IPS-18a (cell line): ENCODE results near the gene BBX.

Experiments used
- H3K27ac ChIP-seq: one replicate; pipeline ENCODE4 v1.5.1; 2013; ENCODE audit warnings: low read length
- H3K27me3 ChIP-seq: one replicate; pipeline ENCODE4 v1.6.1; 2013; ENCODE audit warnings: mild to moderate bottlenecking, low read length; ENCODE audit not compliant: control insufficient read depth, insufficient read depth
- H3K36me3 ChIP-seq: one replicate; pipeline ENCODE4 v1.6.1; 2013; ENCODE audit warnings: low read depth, low read length; ENCODE audit not compliant: control insufficient read depth
- H3K4me1 ChIP-seq: one replicate; pipeline ENCODE4 v1.6.1; 2013; ENCODE audit warnings: low read depth, low read length; ENCODE audit not compliant: control insufficient read depth
- H3K4me3 ChIP-seq: one replicate; pipeline ENCODE4 v1.5.1; 2013; ENCODE audit warnings: low read length
- H3K9ac ChIP-seq: one replicate; pipeline ENCODE4 v1.6.1; 2013; ENCODE audit warnings: mild to moderate bottlenecking, low read length, moderate library complexity
- H3K9me3 ChIP-seq: one replicate; pipeline ENCODE4 v1.6.1; 2013; ENCODE audit warnings: low read depth, low read length; ENCODE audit not compliant: control insufficient read depth

The BBX gene

DNA sequence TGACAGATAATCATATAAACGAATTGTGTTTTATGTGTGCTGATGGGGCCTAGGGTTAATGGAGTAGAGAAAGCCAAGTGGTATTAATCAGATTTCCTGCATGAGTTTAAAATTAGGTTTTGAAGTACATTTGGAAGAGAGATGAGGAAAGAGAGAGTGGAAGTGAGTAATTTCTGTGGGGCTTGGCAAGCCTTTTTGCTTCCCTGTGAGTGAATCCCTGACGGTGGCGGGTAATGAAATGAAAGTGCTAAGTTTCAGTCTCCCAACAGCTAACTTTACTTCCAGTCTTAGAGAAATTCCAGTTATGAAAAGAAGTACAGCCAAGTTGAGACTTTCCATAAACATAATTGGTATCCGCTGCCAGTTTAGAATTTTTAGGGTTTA lies 139.4 kb downstream of the BBX start:
- H3K27me3 ChIP-seq: no peaks in the 10 kb centered on the region
- no peaks in the 10 kb centered on the region for H3K36me3 ChIP-seq
- H3K27ac ChIP-seq: no peak overlapping the region
- H3K9me3 ChIP-seq: no peaks in the 10 kb centered on the region
- peaks cover 32% of the 10 kb centered on the region for H3K4me1 ChIP-seq
- no peak overlapping the region for H3K9ac ChIP-seq
- H3K4me3 ChIP-seq: no peak overlapping the region

DNA sequence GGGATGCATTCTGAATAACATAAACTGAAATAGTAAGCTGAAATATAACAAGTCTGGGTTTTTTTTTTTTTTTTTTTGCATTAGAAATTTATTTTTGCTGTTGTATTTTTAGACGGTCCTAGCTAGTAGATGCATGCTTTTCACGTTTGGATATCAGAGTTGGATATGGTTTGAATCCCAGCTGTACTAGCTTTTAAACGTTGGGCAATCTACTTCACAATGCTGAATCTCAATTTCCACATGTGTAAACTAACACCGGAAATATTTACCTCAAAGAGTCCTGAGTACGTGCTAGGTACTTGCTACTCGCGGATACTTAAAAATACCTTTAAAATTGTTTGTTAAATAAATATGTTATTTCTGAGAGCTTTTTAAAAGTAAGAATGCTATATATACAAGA lies 139.8 kb downstream of the BBX start:
- no peaks in the 10 kb centered on the region for H3K9me3 ChIP-seq
- peaks cover 32% of the 10 kb centered on the region for H3K4me1 ChIP-seq

DNA sequence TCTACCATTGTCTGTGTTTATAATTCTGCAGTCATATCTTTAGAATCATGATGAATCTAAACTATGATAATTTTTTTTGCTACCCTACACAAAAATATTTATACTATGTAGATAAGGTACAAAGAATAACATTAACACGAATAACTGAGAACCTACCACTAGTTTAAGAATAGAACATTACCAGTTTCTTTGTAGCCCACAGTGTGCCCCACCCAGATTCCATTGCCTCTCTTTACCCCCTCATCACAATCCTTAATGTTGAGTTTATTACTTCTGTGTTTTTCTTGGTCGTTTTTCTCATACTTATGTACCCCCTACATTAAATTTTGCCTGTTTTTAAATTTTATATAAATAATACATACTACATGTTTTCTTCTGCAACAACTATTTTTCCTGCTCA lies 140.5 kb downstream of the BBX start:
- no peaks in the 10 kb centered on the region for H3K9me3 ChIP-seq
- no peak overlapping the region for H3K4me3 ChIP-seq
- no peak overlapping the region for H3K27ac ChIP-seq
- no peaks in the 10 kb centered on the region for H3K36me3 ChIP-seq
- peaks cover 33% of the 10 kb centered on the region for H3K4me1 ChIP-seq
- no peak overlapping the region for H3K9ac ChIP-seq
- no peaks in the 10 kb centered on the region for H3K27me3 ChIP-seq

More for the DNA sequence above, 139.8 kb downstream of the BBX start:
- Histone ChIP-seq H3K27ac (no peak overlapping the region), H3K27me3 (no peaks in the 10 kb centered on the region), H3K36me3 (no peaks in the 10 kb centered on the region), H3K9ac (no peak overlapping the region), H3K4me3 (no peak overlapping the region)

DNA sequence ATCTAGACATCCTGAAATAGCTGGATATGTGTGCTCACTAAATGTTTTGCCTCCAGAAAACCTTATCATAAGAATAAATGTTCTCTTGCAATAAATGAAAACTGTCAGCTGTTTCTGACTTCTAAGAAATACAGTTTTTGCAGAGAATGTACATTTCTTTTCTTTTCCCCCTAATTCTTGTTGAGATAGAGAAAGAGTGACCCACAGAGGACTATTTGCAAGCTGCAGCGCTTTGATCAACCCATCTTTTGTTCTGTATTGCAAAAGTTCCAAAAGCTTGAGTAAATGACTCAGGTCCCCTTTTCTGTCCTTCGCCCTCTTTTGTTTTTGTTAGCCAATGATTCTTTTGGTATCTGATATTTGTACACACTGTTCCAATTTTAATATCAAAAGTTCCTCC lies 141.9 kb downstream of the BBX start:
- H3K4me1 ChIP-seq: peaks cover 42% of the 10 kb centered on the region
- H3K27ac ChIP-seq: no peak overlapping the region
- no peaks in the 10 kb centered on the region for H3K27me3 ChIP-seq

DNA sequence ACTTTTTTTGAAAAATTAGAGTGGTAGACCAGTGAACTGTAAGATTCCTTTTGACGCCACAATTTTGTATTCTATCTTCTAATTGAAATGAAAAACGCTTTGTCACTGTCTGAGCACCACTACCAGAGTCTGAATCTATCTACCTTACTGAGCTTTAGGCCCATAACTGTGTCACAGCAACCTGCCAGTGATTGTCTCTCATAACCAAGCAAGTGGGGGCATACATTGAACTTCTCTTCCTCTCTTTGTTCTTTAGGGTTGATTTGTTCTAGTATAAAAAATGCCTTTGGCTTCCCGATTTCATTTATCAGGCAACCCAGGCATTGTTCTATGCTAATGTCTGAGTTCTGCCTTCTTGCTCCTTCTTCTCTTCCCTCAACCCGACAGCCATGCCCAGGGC lies 142.6 kb downstream of the BBX start:
- H3K4me1 ChIP-seq: peaks cover 42% of the 10 kb centered on the region
- H3K27me3 ChIP-seq: no peaks in the 10 kb centered on the region
- no peak overlapping the region for H3K4me3 ChIP-seq
- H3K36me3 ChIP-seq: no peaks in the 10 kb centered on the region
- peak overlapping the region; percentile 6 for H3K27ac ChIP-seq
- no peak overlapping the region for H3K9ac ChIP-seq
- no peaks in the 10 kb centered on the region for H3K9me3 ChIP-seq

More for the DNA sequence above, 141.9 kb downstream of the BBX start:
- Histone ChIP-seq H3K9ac (no peak overlapping the region), H3K9me3 (no peaks in the 10 kb centered on the region), H3K4me3 (no peak overlapping the region), H3K36me3 (no peaks in the 10 kb centered on the region)

DNA sequence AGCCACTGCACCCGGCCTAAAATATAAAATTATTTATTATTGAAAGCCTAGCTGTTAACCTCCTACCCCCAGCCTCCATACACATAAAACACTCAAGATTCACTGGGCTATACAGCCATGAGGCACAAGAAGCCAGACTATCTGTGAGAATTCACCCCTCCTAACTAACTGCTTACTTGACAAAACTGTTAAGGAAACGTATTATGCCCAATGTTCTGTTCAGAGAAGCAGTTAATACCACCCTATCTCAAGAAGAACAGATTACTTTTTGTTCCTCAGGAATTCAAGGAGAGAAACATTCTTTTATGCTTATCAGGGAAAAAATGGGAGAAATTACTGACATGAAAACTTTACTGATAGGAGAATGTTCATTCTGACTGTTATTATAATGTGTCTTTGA lies 144.1 kb downstream of the BBX start:
- Histone ChIP-seq H3K4me1 (peaks cover 31% of the 10 kb centered on the region), H3K27ac (no peak overlapping the region), H3K4me3 (no peak overlapping the region), H3K36me3 (no peaks in the 10 kb centered on the region), H3K9me3 (no peaks in the 10 kb centered on the region), H3K27me3 (no peaks in the 10 kb centered on the region), H3K9ac (no peak overlapping the region)

DNA sequence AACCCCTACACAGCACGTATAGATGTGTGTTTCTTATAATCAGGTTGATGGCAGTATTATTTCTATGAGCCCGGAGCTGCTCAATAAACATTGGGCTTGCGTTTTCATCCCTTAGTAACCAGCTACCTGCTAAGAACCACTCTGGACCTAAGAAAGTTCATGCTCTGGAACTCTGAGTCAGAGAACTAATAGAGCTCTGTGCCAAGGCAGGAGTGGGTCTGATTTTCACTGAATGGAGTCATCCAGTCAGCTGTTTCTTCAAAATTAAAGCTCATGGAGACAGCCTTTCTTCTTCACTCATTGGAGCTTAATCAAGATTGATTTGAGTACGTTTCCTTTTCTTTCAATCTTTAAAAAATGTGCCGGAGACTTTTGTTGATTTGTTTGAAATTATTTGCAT lies 145.7 kb downstream of the BBX start:
- Histone ChIP-seq H3K9me3 (no peaks in the 10 kb centered on the region), H3K27me3 (no peaks in the 10 kb centered on the region), H3K27ac (no peak overlapping the region), H3K4me3 (no peak overlapping the region), H3K36me3 (no peaks in the 10 kb centered on the region), H3K9ac (no peak overlapping the region), H3K4me1 (peaks cover 28% of the 10 kb centered on the region)

DNA sequence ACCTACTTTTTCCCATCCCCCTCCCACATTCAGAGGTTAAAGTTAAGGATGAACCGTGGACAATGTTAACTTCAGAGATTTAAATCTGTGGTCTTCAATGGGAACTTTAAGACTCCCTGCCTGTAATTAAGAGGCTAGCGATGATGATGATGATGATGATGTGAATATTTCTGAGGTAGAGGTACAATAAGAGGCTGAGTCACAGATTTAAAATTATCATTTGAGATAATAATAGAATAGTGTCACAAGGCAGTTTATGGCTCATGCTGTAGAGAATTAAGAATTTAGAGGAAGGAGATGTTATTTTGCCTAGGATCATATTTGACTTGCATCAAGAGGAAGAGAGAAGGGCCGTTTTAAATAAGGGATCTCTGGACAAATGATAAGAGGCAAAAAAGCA lies 146.2 kb downstream of the BBX start:
- Histone ChIP-seq H3K36me3 (no peaks in the 10 kb centered on the region), H3K4me3 (no peak overlapping the region), H3K27ac (no peak overlapping the region), H3K4me1 (peaks cover 28% of the 10 kb centered on the region), H3K9me3 (no peaks in the 10 kb centered on the region), H3K27me3 (no peaks in the 10 kb centered on the region), H3K9ac (no peak overlapping the region)

DNA sequence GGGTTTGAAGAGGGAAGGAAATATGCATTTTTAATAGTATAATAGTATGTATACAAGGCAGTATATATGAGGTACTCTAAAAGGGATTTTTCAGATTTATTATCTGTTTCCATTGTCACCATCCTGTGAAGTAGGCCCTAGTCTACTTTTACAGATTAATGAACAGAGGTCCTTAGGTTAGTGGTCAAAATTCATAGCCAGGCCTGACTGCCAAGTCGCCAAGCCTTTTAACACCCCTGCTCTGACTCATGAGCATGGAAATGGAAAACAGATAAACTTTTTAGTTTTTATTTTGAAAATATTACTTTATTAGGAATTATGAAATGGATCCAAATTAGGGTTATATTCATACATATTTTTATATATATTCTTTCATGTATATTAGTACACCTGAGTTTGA lies 146.9 kb downstream of the BBX start:
- Histone ChIP-seq H3K4me3 (no peak overlapping the region), H3K36me3 (no peaks in the 10 kb centered on the region), H3K27ac (no peak overlapping the region), H3K9me3 (no peaks in the 10 kb centered on the region), H3K27me3 (no peaks in the 10 kb centered on the region), H3K9ac (no peak overlapping the region), H3K4me1 (peaks cover 24% of the 10 kb centered on the region)

DNA sequence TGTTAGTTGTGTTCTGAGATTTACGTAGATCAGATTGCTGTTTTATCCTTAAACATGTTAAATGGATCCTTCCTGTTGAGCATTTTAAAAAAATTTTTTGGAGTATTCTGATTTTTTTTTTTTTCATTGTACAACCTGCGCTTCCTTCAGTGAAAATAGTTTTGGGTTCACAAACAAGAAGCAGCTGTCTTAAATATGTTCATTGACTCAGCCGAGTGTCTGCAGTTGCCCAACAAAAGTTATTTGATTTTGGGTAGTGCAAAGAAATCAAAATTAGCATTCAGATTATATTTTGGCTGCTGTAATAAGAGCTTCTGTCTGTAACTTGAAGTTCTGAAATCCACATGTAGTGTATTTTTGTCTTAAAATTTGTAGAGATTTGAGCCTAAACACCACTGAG lies 148.2 kb downstream of the BBX start:
- Histone ChIP-seq H3K9me3 (no peaks in the 10 kb centered on the region), H3K27me3 (no peaks in the 10 kb centered on the region), H3K4me3 (no peak overlapping the region), H3K36me3 (no peaks in the 10 kb centered on the region), H3K4me1 (peaks cover 12% of the 10 kb centered on the region), H3K9ac (no peak overlapping the region), H3K27ac (no peak overlapping the region)

DNA sequence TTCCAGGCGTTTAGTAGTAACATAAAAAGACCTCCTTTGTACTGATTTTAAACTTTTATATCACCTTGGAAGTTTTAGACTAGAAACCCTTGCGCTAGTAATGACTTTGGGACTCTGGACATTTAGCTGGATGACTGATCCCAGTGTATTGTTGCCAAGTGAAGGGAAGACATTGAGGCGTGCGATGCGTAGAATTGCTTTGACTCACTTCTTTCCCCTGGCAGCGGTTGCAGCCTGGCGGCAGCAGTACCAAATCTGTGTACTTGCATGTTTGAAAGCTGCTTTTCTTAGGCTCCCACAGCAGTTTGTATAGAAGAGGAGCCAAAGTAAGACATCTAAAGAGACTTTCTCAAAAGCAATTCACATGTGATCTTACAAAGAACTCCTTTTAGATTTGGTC lies 151.6 kb downstream of the BBX start:
- no peaks in the 10 kb centered on the region for H3K36me3 ChIP-seq
- H3K4me3 ChIP-seq: no peak overlapping the region
- H3K27me3 ChIP-seq: no peaks in the 10 kb centered on the region
- no peaks in the 10 kb centered on the region for H3K4me1 ChIP-seq
- H3K9me3 ChIP-seq: no peaks in the 10 kb centered on the region
- H3K9ac ChIP-seq: no peak overlapping the region
- H3K27ac ChIP-seq: no peak overlapping the region

DNA sequence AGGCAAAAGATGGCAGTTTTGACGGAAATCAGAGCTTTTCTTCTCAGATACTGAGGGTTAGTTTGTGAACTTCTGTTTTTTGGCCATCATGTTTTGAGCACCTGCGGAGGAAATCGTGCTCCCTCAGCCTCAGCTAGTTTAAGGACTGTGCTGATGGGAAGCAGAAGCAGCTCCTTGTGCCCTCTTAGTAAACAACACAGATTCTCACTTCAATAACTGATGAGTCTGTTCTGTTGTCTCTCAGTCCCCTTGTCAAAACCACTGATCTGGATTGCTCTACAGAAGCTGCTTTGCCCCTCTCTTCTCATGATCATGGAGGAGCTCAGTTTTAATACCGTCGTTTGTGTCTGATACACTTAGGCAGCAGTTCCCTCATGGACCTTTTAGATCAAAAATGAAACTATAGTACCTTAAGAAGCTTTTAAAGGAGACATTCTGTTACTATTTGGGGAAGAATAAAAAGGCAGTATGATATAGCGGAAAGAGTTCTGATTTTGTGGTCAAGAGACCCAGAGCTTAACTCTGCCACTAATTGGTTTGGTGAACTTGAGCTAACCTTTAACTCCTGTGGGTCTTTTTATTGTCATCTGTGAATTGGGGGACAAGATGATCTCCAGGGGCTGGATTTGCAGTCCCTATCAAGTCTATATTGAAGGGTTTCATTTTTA lies 152.6 kb downstream of the BBX start:
- Histone ChIP-seq H3K9ac (no peak overlapping the region), H3K36me3 (no peaks in the 10 kb centered on the region), H3K27me3 (no peaks in the 10 kb centered on the region), H3K27ac (no peak overlapping the region), H3K4me3 (no peak overlapping the region), H3K4me1 (no peaks in the 10 kb centered on the region), H3K9me3 (no peaks in the 10 kb centered on the region)
